ENCODE measurements around the gene ATP8B1. TPM values are rescaled to one million over a fixed set of nuclear protein-coding genes. Genes with fewer than 3 reads are reported as not detected.

Gene ATP8B1
- total RNA-seq, 1 donor from 2014 or later = 30.9 TPM

GRCh38 chr18:57666818-57667497, 136.2 kb downstream of the ATP8B1 start:
- Histone ChIP-seq H3K9me3 (no peaks in the 10 kb centered on the region), H3K36me3 (peaks cover 54 to 78% of the 10 kb centered on the region in 2 donors), H3K4me1 (peaks cover 0 to 6% of the 10 kb centered on the region in 2 donors), H3K4me3 (no peak overlapping the region), H3K27me3 (no peaks in the 10 kb centered on the region), H3K27ac (peak overlapping the region; percentile 19 to 60)
- intact Hi-C loops (cut with DNase I) = no loop called here
- TF ChIP-seq CTCF (IDR thresholded peaks at IDR 0.05) = no peak
- DNase-seq (ENCODE audit: low spot score in 2 of 2) = no peak

GRCh38 chr18:57664568-57665165, 138.4 kb downstream of the ATP8B1 start:
- TF ChIP-seq CTCF (IDR thresholded peaks at IDR 0.05) = no peak
- peaks cover 0 to 14% of the 10 kb centered on the region in 2 donors for H3K4me1 ChIP-seq
- no peak overlapping the region for H3K4me3 ChIP-seq
- H3K27ac ChIP-seq = peak overlapping the region in 1 of 2 donors; percentile 19
- no peaks in the 10 kb centered on the region for H3K9me3 ChIP-seq
- H3K27me3 ChIP-seq = no peaks in the 10 kb centered on the region
- intact Hi-C loops (cut with DNase I) = no loop called here
- peaks cover 50 to 83% of the 10 kb centered on the region in 2 donors for H3K36me3 ChIP-seq
- DNase-seq (ENCODE audit: low spot score in 2 of 2) = no peak

GRCh38 chr18:57660961-57661360, 142.2 kb downstream of the ATP8B1 start:
- TF ChIP-seq CTCF (IDR thresholded peaks at IDR 0.05) = no peak
- H3K4me3 ChIP-seq = no peak overlapping the region
- peaks cover 0 to 12% of the 10 kb centered on the region in 2 donors for H3K4me1 ChIP-seq
- intact Hi-C loops (cut with DNase I) = no loop called here
- H3K27ac ChIP-seq = peak overlapping the region; percentile 62 to 63
- DNase-seq (ENCODE audit: low spot score in 2 of 2) = no peak
- peaks cover 0 to 2% of the 10 kb centered on the region in 2 donors for H3K9me3 ChIP-seq
- H3K27me3 ChIP-seq = no peaks in the 10 kb centered on the region
- H3K36me3 ChIP-seq = peaks cover 42 to 84% of the 10 kb centered on the region in 2 donors

GRCh38 chr18:57659460-57660102, 143.5 kb downstream of the ATP8B1 start:
- Histone ChIP-seq H3K36me3 (peaks cover 55 to 86% of the 10 kb centered on the region in 2 donors), H3K4me1 (peaks cover 0 to 11% of the 10 kb centered on the region in 2 donors), H3K27me3 (no peaks in the 10 kb centered on the region), H3K9me3 (peaks cover 0 to 9% of the 10 kb centered on the region in 2 donors), H3K4me3 (no peak overlapping the region), H3K27ac (peak overlapping the region; percentile 62 to 63)
- TF ChIP-seq CTCF (IDR thresholded peaks at IDR 0.05) = no peak
- no peak for DNase-seq (ENCODE audit: low spot score in 2 of 2)
- intact Hi-C loops (cut with DNase I) = no loop called here

- H3K4me3 ChIP-seq = no peak overlapping the region
- no peak for DNase-seq (ENCODE audit: low spot score in 2 of 2)
- H3K27me3 ChIP-seq = no peaks in the 10 kb centered on the region
- H3K27ac ChIP-seq = peak overlapping the region; percentile 62 to 63
- peaks cover 59 to 86% of the 10 kb centered on the region in 2 donors for H3K36me3 ChIP-seq
- TF ChIP-seq CTCF (IDR thresholded peaks at IDR 0.05) = no peak
- peaks cover 0 to 11% of the 10 kb centered on the region in 2 donors for H3K4me1 ChIP-seq
- intact Hi-C loops (cut with DNase I) = no loop called here
- H3K9me3 ChIP-seq = peaks cover 0 to 9% of the 10 kb centered on the region in 2 donors
Measured at GRCh38 chr18:57657542-57657941, 145.6 kb downstream of the ATP8B1 start.
